GM21529 (cell line): ENCODE results near the gene OTOS.

Source experiments
- ATAC-seq: cut with Tn5 transposase; IDR thresholded peaks from one replicate; pipeline ENCODE4 v1.9.1; 2021; ENCODE audit not compliant: unreplicated experiment

The OTOS gene

GRCh38 chr2:240168041-240168440, 27.6 kb upstream of the OTOS start:
- no peak for ATAC-seq

GRCh38 chr2:240167588-240167880, 27.1 kb upstream of the OTOS start:
- no peak for ATAC-seq

GRCh38 chr2:240166761-240167587, 26.5 kb upstream of the OTOS start:
- no peak for ATAC-seq

DNA sequence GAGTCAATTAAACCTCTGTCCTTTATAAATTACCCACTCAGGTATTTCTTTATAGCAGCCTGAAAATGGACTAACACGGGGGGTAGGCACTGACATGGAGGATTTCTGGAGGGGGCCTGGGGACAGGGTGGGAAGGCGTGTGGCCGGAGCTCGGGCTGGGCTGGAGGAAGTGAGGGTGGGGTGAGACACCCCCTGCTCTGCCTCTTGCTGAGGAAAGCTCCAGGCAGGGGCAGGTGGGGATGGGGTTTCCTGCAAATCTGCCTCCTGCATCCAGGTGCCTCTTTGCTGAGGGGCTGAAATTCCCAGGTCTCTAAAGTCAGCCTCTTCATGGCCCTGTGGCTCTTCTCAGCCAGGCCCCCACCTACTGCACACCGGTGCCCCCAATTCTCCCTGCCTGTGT, 25.7 kb upstream of the OTOS start:
- ATAC-seq = no peak

DNA sequence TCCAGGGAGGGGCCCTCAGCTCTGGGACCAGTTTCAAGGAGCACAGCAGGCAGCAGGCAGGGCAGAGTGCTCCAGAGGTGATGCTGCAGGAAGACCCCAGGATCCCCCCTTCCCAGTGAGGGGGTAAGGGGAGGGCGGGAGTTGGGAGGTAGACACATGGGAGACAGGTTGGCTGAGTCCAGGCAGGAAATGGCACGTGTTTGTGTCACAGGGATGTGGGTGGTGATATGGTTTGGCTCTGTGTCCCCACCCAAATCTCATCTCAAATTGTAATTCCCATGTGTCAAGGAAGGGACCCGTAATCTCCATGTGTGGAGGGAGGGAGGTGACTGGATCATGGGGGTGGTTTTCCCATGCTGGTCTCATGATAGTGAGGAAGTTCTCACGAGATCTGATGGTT, 25.2 kb upstream of the OTOS start:
- no peak for ATAC-seq

DNA sequence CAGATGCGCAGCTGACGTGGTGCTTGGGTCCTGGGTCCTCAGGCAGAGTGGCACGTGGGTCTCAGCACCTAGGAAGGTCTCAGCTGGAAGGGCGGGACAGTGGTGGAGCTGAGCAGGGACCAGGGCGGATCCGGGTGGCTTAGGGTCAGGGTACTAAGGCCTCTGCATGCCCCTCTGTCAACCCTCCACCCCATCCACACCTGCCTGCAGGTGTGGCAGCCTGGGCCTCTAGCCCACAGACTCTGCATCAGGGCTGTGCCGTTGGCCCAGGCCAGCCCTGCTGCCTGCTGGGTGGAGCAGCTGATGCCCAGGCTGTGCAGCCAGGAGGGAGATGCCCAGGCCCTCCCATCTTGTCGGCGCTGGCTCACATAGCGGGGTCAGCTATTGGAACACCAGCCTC, 24.6 kb upstream of the OTOS start:
- ATAC-seq = no peak

DNA sequence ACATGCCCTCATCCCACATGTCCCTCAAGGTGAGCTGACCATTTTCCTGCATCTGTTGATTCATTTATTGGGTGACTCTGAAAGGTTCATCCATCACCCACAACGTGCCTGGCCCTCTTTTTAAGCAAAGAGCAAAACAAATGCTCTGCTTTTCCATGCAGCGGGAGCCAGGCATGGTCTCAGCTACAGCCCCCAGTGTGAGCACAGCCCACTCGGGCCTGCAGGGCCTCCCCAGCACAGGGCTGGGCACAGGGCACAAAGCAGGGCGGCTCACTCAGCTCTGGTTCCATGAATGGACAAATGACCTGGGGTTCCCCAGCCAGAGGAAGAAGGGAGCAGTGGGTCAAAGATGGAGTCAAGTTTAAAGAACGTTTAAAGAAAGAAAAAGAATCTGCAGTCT, 24.1 kb upstream of the OTOS start:
- no peak for ATAC-seq

- ATAC-seq = no peak
Measured at GRCh38 chr2:240163844-240164574, 23.6 kb upstream of the OTOS start.

DNA sequence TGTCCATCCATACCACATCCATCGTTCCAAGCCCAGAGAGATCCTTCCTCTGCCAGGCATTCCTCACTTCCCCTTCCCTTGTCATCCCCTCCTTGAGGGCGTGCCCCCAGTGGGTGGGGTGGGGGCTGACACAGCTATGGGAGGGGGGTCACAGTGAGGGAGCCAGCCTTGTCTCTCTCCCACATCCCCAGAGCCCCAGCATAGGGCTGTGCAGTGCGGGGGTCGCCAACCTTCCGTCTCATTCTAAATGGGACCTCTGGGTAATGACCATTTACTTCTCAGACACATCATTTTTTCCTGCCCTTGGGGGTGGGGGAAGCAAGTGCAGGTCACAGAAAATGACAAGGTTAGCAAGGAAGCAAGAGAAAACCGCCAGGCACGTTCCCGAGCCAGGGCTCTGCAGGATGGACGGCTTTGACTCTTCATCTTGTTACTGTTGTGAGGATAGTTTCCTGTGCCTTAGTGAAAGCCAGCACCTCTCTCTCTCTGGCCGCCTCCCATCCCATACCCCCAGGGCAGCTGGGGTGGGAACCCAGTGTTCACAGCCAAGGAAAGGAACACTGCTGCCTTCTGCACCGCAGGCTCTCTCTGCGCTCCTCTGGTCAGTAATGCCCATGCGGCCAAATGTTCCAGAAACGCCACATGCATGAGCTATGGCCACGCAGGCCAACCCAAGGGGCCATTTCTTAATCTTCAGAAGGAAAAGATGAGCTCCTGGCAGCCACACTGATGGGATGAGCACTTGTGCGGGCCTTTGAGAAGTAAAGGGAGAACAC, 22.7 kb upstream of the OTOS start:
- no peak for ATAC-seq

DNA sequence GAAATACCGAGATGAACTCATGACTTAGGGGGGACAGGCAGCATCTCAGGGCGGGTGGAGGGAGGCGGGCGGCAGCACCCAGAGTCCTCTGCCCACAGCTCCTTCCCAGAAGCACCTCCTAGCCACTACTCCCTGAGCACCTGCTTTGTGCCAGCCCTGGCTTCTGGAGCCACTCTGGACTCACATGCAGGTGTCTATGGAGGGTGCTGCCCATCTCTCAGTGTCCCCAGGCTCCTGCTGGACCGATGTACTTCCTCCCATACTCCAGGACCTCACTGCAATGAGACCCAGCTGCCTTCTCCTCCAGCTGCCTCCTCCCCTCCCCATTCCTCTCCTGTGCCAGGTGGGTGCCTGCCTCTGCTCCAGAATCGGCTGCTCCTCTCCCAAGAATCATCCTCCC, 22.1 kb upstream of the OTOS start:
- ATAC-seq = no peak

- ATAC-seq = no peak
Measured at GRCh38 chr2:240162032-240162431, 21.6 kb upstream of the OTOS start.

GRCh38 chr2:240161087-240161750, 20.8 kb upstream of the OTOS start:
- no peak for ATAC-seq

DNA sequence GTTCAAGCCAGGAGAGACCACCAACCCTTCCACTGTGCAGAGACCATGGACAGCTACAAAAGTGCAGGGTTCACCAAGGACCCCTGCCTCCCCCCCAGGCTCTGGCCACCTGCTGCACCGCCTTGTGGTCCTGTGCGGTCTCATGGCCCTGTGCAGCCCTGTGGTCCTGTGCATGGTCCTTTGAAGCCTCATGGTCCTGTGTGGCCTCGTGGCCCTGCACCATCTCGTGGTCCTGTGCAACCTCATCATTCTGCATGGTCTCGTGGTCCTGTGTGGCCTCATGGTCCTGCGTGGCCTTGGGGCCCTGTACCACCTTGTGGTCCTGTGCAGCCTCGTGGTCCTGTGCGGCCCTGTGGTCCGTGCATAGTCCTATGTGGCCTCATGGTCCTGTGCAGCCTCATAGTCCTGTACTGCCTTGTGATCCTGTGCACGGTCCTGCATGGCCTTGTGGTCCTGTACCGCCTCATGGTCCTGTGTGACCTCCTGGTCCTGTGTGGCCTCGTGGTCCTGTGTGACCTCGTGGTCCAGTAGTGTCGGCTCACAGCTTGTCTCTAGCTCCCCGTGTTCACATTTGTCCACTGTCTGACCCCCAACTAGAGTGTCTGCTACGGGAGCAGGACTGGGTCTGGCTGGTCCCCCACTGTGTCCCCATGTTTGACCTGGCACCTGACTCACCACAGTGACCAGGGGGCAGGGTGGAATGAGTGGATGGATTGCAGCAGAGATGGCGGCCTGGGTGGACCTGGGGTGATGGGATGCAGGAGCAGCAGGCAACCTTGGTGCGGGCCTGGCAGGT, 20.0 kb upstream of the OTOS start:
- no peak for ATAC-seq

DNA sequence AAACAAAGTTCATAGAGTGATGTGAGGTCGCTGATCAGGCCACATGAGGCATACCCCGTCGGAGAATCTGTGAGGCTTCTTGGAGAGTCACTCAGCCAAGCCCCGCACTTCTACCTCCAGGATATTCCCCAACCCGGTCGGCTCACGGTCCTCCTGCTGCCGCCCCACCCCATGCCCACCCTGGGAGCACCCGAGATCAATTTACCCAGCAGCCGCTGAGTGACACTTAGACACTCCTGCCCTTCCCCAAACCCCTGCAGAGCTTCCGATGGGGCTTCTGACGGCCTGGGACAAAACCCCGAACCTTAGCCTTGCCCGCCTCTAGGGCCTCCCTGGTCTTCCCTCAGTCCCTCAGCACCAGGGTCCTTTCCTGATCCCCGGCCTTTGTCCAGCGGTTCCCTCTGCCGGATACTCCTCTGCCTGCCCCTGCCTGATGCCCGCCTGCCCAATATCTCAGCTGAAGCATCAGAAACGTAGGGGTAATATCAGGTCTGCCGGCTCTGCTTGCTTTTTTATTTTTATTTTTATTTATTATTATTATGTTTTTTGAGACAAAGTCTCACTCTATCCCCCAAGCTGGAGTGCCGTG, 18.9 kb upstream of the OTOS start:
- ATAC-seq = no peak

GRCh38 chr2:240157147-240157470, 16.7 kb upstream of the OTOS start:
- ATAC-seq = no peak

GRCh38 chr2:240156435-240157146, 16.1 kb upstream of the OTOS start:
- ATAC-seq = no peak

GRCh38 chr2:240155745-240156390, 15.4 kb upstream of the OTOS start:
- ATAC-seq = no peak

DNA sequence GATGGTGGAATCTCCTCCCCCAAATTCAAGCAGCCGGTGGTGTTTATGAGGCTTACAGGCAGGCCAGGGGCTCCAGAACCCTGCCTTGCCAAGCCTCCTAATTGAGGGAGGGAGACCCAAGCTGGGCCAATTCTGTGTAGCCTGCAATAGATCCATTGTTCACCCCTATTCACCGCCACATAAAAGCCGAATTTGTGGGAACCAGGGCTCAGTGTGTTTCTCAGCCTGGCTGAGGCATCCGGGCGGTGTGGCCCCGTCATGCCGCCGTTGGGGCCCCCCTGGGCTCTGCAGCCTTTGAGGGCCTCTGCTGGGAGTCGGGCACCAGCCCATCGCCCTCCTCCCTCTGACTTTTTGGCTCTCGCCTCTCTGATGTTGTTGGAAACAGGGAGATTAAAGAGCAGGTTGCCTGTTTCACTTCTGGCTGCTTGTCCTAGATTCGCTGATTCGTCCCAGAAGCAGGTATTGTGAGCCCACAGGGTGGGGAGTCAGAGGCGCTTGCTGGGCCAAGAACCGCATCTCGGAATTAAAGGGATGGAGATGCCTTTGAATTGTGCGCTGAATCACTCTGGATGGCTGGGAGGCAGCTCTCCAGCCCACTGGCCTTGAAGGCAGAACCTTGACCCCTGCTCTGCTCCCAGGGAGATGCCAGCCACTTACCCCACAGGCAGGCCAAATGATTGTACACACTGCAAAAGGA, 14.7 kb upstream of the OTOS start:
- no peak for ATAC-seq

DNA sequence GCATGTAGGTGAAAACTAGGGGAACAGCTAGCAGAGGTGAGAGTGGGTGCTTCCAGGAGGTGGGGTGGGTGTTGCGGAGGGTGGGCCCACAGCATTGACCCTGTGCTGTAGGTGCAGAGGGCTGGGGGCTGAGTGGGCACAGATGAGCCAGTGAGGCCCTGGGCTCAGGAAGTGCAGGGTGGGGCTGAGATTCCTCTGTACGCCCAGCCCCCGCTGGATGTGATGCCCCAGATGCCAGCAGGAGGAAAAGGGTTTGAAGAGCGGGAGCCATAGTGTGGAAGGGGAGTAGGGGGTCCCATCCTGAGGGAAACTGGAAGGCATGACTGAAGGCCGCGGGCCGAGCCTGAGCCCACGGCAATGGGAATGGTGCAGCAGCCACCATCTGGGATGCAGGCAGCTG, 14.1 kb upstream of the OTOS start:
- no peak for ATAC-seq
